Hematopoietic multipotent progenitor cell treated with erythropoietin and hydrocortisone succinate and interleukin-3 and kit ligand, for 15 days (in vitro differentiated cells): ENCODE data around the gene C1orf35.

Source experiments
- DNase-seq: peaks from one replicate; pipeline ENCODE4 v3.0.0-alpha.2; 2015; ENCODE audit warnings: low spot score

C1orf35 gene

GRCh38 chr1:228079013-228079412, 24.1 kb downstream of the C1orf35 start:
- no peak for DNase-seq

DNA sequence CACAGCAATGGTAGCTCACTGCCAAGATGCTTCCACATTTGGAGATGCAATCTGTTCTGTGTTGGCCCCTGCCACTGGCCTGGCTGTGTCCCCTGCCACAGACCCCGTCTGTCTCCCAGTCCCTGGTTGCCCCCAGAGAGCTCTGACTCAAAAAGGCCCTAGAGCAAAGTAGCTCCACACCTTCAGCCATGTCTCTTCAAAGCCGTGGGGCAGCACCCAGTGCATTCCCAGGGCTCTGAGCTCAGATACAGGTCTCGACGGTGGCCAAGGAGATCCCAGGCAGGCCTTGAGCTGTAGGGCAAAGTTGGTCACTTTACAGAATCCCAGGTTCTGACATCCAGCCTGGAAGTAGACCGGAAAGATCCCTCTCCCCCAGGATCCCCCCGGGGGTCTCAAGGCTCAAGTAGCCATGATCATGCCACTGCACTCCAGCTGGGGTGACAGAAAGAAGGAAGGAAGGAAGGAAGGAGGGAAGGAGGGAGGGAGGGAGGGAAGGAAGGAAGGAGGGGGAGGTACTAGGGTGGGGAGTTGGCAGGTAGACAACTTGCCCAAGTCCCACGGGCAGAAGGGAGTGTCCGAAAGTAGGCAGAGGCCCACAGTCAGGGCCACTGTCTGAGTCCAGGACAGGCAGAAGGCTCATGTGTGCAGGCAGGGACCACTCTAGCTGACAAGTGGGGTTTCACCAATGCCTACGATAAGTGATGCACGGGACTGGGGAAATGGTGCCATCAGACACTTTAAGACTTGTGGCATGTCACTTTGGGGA, 25.4 kb downstream of the C1orf35 start:
- no peak for DNase-seq

- DNase-seq: no peak
These were observed 26.2 kb downstream of the C1orf35 start for GRCh38 chr1:228076796-228077430.

DNA sequence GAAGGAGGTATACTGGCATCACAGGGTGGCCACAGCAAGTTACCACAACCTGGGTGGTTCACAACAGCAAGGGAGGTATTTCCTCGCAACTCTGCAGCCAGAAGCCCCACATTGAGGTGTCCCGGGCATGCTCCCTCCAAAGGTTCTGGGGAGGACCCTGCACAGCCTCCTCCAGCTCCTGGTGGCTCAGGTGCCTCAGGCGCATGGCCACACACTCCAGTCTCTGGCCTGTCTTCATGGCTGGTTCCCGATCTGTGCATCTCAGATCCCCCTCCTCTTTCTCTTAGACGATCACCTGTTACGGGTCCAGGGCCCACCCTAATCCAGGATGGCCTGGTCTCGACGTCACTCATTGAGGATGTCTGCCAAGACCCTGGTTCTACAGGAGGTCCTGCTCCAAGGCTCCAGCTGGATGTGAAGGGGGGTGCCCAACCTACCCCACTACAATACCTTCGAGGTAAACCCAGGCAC, 27.3 kb downstream of the C1orf35 start:
- DNase-seq: no peak

DNA sequence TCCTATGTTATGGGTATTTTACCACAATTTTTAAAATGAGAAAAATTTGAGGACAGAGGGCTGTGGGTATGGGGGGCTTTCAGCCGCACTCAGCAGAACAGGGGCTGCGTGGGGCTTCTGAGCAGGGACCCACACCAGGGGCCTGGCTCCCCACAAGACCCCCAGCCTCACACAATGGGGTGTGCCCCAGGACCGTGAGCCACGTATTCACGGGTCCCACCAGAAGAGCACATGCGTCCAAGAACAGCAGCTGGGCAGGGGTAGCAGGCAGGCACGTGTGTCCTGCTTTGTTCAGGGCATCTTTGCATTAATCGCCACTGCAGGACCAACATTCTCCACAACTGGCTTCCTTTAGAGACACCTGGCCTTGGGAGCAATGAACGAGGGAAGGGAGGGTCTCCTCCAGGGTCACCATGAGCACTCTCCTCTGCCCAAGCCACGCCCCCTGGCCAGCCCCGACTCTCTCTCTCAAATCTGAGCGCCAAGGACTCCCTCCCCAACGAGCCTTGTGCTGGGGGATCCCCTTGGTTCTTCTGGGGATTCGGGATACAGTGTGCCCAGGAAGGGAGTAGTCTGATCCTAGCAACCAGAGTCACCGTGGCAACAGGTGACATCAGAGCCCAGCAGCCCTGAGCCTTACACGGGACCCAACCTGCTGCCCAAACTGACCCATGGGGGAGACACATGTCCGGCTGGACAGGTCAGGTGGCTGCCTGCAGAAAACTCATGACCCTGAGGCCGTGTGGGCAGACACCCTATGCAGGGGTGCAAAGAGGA, 28.0 kb downstream of the C1orf35 start:
- no peak for DNase-seq

- no peak for DNase-seq
These were observed 29.1 kb downstream of the C1orf35 start for GRCh38 chr1:228073857-228074545.

DNA sequence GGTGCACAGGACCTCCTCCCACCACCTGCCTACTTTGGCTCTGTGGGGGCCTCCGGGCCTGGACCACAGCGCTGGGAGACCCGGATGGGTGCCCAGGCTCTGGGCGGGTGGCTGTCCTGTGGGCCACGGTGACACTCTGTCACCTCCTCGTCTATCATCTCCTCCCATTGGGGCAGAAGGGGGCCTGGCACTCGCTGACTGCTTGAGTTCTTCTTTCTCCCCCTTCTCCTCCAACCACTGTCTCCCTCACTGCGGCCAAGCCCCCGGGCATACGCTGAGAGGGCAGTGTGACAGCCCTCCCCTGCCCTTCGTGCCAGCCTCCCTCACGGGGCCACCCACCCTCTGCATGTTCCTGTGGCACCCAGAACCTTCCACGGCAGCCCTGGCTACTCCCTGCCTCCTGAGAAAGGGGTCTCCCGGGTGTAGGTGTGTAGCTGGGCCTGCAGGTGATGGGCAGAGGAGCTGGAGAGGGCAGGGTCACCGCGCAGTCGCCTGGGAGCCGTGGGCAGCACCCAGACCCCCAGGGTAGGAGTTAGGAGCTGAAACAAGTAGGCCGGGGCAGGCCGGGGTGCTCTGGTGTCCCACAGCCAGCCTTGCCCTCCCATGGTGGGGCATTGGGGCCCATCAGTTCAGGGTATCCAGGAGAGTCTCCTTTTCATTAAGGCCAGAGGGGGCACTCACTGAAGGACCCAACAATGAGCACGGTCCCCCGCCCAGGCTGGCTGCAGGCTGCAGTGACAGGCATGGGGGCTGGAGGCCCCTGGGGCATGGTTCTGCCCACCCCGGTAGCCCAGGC, 29.9 kb downstream of the C1orf35 start:
- no peak for DNase-seq

DNA sequence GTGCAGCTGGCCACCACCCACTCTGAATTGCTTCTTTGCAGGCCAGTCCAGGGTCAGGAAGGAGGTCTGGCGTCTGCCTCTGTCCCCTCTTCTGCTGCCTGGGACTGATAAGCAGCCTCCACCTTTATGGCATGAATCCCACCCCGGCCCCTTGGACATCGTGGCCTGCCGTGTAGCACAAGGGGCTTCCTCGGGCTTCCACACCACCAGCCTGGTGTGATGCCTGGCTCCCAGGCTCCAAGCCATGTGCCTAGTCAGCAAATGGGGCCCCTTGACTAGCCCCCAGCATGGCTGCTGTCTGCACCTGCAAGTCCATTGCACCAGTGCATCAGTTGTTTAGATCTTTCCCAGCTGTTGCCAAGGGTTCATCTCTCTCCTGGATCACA, 30.5 kb downstream of the C1orf35 start:
- DNase-seq: no peak

GRCh38 chr1:228071839-228072657, 31.1 kb downstream of the C1orf35 start:
- DNase-seq: no peak

GRCh38 chr1:228070851-228071250, 32.3 kb downstream of the C1orf35 start:
- no peak for DNase-seq

GRCh38 chr1:228070173-228070572, 33.0 kb downstream of the C1orf35 start:
- no peak for DNase-seq

DNA sequence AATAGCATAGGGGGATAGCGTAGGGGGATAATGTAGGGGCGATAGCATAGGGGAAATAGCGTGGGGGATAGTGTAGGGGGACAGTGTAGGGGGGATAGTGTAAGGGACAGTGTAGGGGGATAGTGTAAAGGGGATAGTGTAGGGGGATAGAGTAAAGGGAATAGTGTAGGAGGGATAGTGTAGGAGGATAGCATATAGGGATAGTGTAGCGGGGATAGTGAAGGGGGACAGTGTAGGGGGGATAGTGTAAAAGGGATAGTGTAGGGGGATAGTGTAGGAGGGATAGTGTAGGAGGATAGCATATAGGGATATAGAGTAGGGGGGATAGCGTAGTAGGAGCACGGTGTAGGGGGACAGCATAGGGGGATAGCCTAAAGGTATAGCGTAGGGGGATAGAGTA, 34.8 kb downstream of the C1orf35 start:
- no peak for DNase-seq

- DNase-seq: no peak
These were observed 36.1 kb downstream of the C1orf35 start for GRCh38 chr1:228066891-228067654.

DNA sequence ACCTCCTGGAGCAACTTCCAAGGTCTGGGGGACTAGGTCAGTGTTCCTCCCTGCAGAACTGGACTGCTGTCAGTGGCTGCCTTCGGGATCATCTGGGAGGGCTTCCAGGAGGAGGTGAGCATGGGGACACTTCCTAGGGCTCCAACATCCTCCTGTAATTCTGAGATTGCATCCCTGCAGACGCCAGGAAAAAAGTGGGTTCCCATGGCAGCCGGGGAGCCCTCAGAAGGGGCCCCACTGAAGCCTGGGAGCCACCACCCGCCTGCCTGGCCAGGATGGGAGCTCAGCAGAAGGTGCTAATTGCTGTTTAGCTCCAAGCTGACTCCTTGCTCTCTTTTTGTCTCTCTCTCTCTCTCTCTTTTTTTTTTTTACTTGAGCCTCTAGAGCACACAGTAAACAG, 36.7 kb downstream of the C1orf35 start:
- no peak for DNase-seq

- no peak for DNase-seq
These were observed 37.4 kb downstream of the C1orf35 start for GRCh38 chr1:228065543-228066347.

DNA sequence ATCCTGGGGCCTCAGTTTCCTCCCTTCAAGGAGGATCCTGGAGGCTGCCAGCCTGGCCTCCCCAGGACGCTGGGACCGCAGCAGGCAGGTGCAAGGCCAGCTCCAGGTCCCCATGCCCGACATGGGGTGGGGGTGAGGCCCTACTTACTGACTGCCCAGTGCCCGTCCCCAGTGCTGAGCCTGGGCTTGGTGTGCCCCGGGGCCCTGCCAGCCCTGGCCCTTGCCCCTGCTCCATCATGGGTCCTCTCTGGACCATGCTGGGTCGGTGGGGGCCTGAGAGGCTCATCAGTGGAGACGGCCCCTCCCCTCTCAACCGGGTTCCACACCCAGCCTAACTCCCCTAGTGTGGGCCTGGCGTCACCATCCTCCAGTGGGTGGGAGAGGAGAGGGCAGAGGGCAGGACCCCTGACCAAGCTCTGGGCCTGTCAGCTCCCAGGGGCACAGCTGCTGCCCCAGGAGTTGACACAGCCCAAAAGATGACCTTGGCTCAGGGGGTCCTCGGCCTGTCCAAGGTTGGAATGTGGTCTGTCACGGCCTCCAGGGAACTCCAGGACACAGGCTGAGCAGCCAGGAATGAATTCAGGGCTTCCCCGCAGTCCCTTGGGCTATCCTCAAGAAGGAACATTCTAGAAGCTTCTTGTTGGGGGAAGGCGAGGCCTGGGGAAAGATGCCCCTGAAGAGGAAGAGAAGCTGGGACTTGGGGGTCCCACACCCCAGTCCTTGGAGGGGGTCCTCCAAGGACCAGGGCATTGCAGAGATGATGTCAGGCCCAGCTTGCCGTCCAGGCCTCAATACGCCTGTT, 38.2 kb downstream of the C1orf35 start:
- DNase-seq: no peak

DNA sequence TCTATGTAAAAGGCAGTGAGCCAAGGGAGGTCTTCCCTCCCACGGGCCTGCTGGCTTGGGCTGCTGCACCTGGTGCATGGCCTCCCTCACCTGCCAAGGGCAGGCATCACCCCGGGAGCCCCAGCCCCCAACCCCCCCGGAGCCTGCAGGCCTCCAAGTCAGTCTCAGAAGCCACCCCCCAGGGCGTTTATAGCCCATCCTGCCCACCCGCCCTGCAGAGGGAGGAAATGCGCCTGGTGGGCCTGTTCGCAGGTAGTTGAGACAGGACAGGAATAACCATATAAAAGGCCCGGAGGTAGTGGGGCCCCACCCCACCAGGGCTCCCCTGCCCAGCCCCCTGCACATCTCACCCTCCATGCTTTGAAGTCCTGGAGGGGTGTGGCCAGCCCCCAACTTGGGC, 38.8 kb downstream of the C1orf35 start:
- DNase-seq: no peak
